ENCODE measurements around the gene SPIRE2.
"Not testable (repeated sequence)": the region's sequence is repeated elsewhere in the genome, so short reads cannot be mapped to it uniquely, and the experiment has no call there.

Gene SPIRE2

GRCh38 chr16:89898201-89898967 is 70.1 kb downstream of the SPIRE2 start:
- DNase-seq (ENCODE audit: low spot score) = no peak

- DNase-seq (ENCODE audit: low spot score) = no peak
Measured at GRCh38 chr16:89899879-89900481, 71.7 kb downstream of the SPIRE2 start.

GRCh38 chr16:89900885-89901284 is 72.6 kb downstream of the SPIRE2 start:
- no peak for DNase-seq (ENCODE audit: low spot score)

- no peak for DNase-seq (ENCODE audit: low spot score)
Measured at GRCh38 chr16:89902980-89903379, 74.7 kb downstream of the SPIRE2 start.

GRCh38 chr16:89903908-89904515 is 75.7 kb downstream of the SPIRE2 start:
- no peak for DNase-seq (ENCODE audit: low spot score)

GRCh38 chr16:89904606-89905510 is 76.6 kb downstream of the SPIRE2 start:
- DNase-seq (ENCODE audit: low spot score) = no peak

GRCh38 chr16:89905511-89906139 is 77.3 kb downstream of the SPIRE2 start:
- DNase-seq (ENCODE audit: low spot score) = no peak

GRCh38 chr16:89906140-89907025 is 78.1 kb downstream of the SPIRE2 start:
- no peak for DNase-seq (ENCODE audit: low spot score)

- DNase-seq (ENCODE audit: low spot score) = no peak
Measured at GRCh38 chr16:89907055-89907814, 79.0 kb downstream of the SPIRE2 start.

- DNase-seq (ENCODE audit: low spot score) = no peak
Measured at GRCh38 chr16:89908236-89908635, 80.0 kb downstream of the SPIRE2 start.

- DNase-seq (ENCODE audit: low spot score) = peak; percentile 64
Measured at GRCh38 chr16:89909777-89910716, 81.8 kb downstream of the SPIRE2 start.

GRCh38 chr16:89910717-89911354 is 82.6 kb downstream of the SPIRE2 start:
- DNase-seq (ENCODE audit: low spot score) = no peak

GRCh38 chr16:89911375-89911774 is 83.1 kb downstream of the SPIRE2 start:
- DNase-seq (ENCODE audit: low spot score) = no peak

- DNase-seq (ENCODE audit: low spot score) = no peak
Measured at GRCh38 chr16:89912143-89912542, 83.9 kb downstream of the SPIRE2 start.

- DNase-seq (ENCODE audit: low spot score) = no peak
Measured at GRCh38 chr16:89912627-89913026, 84.4 kb downstream of the SPIRE2 start.

GRCh38 chr16:89913408-89914387 is 85.4 kb downstream of the SPIRE2 start:
- no peak for DNase-seq (ENCODE audit: low spot score)

- DNase-seq (ENCODE audit: low spot score) = not testable (repeated sequence)
Measured at GRCh38 chr16:89914642-89915285, 86.5 kb downstream of the SPIRE2 start.
